K562 (cell line): ENCODE data around the gene INO80E. TPM values are rescaled to one million over a fixed set of nuclear protein-coding genes. Genes with fewer than 3 reads are reported as not detected.

Experiments used
- BDP1 ChIP-seq: IDR thresholded peaks from 3 replicates; pipeline ENCODE4 v1.6.1; 2011; ENCODE audit not compliant: insufficient read length, insufficient read depth
- CUX1 ChIP-seq: fragments of 200-800 bp; sonication (Bioruptor generic); IDR thresholded peaks from 2 replicates; pipeline ENCODE4 v1.6.1; 2016; ENCODE audit warnings: missing genetic modification characterization, missing compliant biosample characterization
- HDAC3 ChIP-seq: fragments of 450-650 bp; IDR thresholded peaks from 2 replicates; pipeline ENCODE4 v1.6.1; 2018; ENCODE audit warnings: borderline replicate concordance, mild to moderate bottlenecking, moderate library complexity; ENCODE audit not compliant: partially characterized antibody
- HNRNPK ChIP-seq: fragments of 200-400 bp; formaldehyde crosslinking; IDR thresholded peaks from one replicate; pipeline ENCODE4 v1.6.1; 2018; ENCODE audit warnings: mild to moderate bottlenecking, low read depth, low read length; ENCODE audit not compliant: poor library complexity, severe bottlenecking
- MNT ChIP-seq, 2 experiments: fragments of 450-650 bp; conservative IDR thresholded peaks; 2 replicates each; pipeline ENCODE4 v1.6.1; 2017; ENCODE audit warnings: mild to moderate bottlenecking in 2 of 2, moderate library complexity in 2 of 2
- NFXL1 ChIP-seq: fragments of 450-650 bp; formaldehyde crosslinking; IDR thresholded peaks from 2 replicates; pipeline ENCODE4 v1.4.0; 2021; ENCODE audit warnings: mild to moderate bottlenecking
- U2AF2 ChIP-seq: fragments of 200-400 bp; formaldehyde crosslinking; optimal IDR thresholded peaks from 2 replicates; pipeline ENCODE3; 2017; ENCODE audit warnings: low read depth, mild to moderate bottlenecking, low read length
- ZKSCAN3 ChIP-seq: fragments of 250-450 bp; sonication (Bioruptor Pico); IDR thresholded peaks from 2 replicates; pipeline ENCODE4 v1.4.0; 2020
- ZNF239 ChIP-seq: fragments of 250-450 bp; sonication (Bioruptor Pico); IDR thresholded peaks from 2 replicates; pipeline ENCODE4 v1.4.0; 2020; ENCODE audit warnings: mild to moderate bottlenecking
- polyA plus RNA-seq, 8 experiments: library from polyadenylated mRNA; depleted of rRNA in 4 of 8; stranded (reverse) in 5 of 8; unstranded in 3 of 8; fragments of >200 nt; fragmentation: Nextera tagmentation in 2 of 8; fragmentation: Illumina TruSeq in 1 of 8; extraction: Ambion mirVana in 2 of 8; extraction: Trizol in 1 of 8; gene quantifications; 2 replicates each; pipeline versions ENCODE4 v1.2.1 to v1.2.3, GENCODE V29; 2011 to 2014; ENCODE audit warnings: inconsistent platforms in 1 of 8, missing spikeins in 1 of 8
- total RNA-seq, 7 experiments: library from RNA; depleted of rRNA in 6 of 7; stranded (reverse); fragments of >200 nt in 6 of 7; fragmentation: Illumina TruSeq in 2 of 7; extraction: Trizol in 2 of 7; gene quantifications; 2 replicates each; pipeline versions ENCODE4 v1.2.1 to v1.2.3, GENCODE V29; 2011 to 2021; ENCODE audit warnings: low replicate concordance in 1 of 7
- TF ChIP-seq, protein P1 (sequence below): sonication (generic); IDR thresholded peaks from 2 replicates; pipeline ENCODE4 v1.6.1; 2016
- TF ChIP-seq, protein P2 (sequence below): sonication (generic); formaldehyde crosslinking; IDR thresholded peaks from 2 replicates; pipeline ENCODE4 v1.8.0; 2023; ENCODE audit warnings: mild to moderate bottlenecking, missing genetic modification reagents

The INO80E gene
- total and polyA plus RNA-seq, 9 of the 15 experiments (the other 6 are each of a cell fraction or from before 2014, with no cell fraction given) = 0.31 to 102 (median 49.3) TPM

- peak; percentile 79 to 87 for TF ChIP-seq MNT (conservative IDR thresholded peaks at IDR 0.05)
- TF ChIP-seq NFXL1 (CRISPR knock-in tag) = no peak
- no peak for TF ChIP-seq U2AF2
- TF ChIP-seq HNRNPK = no peak
- TF ChIP-seq HDAC3 = no peak
- TF ChIP-seq ZKSCAN3 (CRISPR knock-in tag) = no peak
- no peak for TF ChIP-seq BDP1
- TF ChIP-seq, protein P1, sequence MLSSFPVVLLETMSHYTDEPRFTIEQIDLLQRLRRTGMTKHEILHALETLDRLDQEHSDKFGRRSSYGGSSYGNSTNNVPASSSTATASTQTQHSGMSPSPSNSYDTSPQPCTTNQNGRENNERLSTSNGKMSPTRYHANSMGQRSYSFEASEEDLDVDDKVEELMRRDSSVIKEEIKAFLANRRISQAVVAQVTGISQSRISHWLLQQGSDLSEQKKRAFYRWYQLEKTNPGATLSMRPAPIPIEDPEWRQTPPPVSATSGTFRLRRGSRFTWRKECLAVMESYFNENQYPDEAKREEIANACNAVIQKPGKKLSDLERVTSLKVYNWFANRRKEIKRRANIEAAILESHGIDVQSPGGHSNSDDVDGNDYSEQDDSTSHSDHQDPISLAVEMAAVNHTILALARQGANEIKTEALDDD = no peak
- no peak for TF ChIP-seq CUX1 (CRISPR knock-in tag)
- TF ChIP-seq, protein P2, sequence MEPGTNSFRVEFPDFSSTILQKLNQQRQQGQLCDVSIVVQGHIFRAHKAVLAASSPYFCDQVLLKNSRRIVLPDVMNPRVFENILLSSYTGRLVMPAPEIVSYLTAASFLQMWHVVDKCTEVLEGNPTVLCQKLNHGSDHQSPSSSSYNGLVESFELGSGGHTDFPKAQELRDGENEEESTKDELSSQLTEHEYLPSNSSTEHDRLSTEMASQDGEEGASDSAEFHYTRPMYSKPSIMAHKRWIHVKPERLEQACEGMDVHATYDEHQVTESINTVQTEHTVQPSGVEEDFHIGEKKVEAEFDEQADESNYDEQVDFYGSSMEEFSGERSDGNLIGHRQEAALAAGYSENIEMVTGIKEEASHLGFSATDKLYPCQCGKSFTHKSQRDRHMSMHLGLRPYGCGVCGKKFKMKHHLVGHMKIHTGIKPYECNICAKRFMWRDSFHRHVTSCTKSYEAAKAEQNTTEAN = 0 out of 2 replicates have a peak, but pooled peaks have one; percentile 3
- TF ChIP-seq ZNF239 = no peak
These were observed at the start of gene INO80E (continued) for GRCh38 chr16:29995911-29996765.
